RWPE2 (cell line): ENCODE measurements around the gene ODAD3.

Experiments used
- ATAC-seq: fragments of 200-7000 bp; cut with Tn5 transposase; 3 replicates; pipeline ENCODE4 v1.9.1; 2021; ENCODE audit warnings: low read depth
- DNase-seq: peaks from one replicate; pipeline ENCODE4 v3.0.0-alpha.2; 2020; ENCODE audit warnings: low spot score
- H3K27ac ChIP-seq: fragments of 450-650 bp; 2 replicates; pipeline ENCODE4 v1.5.1; 2017; ENCODE audit warnings: mild to moderate bottlenecking; ENCODE audit not compliant: poor library complexity, severe bottlenecking
- H3K27me3 ChIP-seq: fragments of 250-450 bp; sonication (Bioruptor Pico); 2 replicates; pipeline ENCODE4 v1.5.1; 2021; ENCODE audit warnings: mild to moderate bottlenecking, moderate library complexity; ENCODE audit not compliant: insufficient read depth, poor library complexity, severe bottlenecking
- H3K36me3 ChIP-seq: fragments of 250-450 bp; sonication (Bioruptor Pico); 2 replicates; pipeline ENCODE4 v1.5.1; 2020; ENCODE audit warnings: low read depth, mild to moderate bottlenecking, moderate library complexity
- H3K4me1 ChIP-seq: fragments of 250-450 bp; sonication (Bioruptor Pico); 2 replicates; pipeline ENCODE4 v1.5.1; 2021; ENCODE audit warnings: mild to moderate bottlenecking, moderate library complexity; ENCODE audit not compliant: insufficient read depth, poor library complexity, severe bottlenecking
- H3K4me3 ChIP-seq: fragments of 250-450 bp; sonication (Bioruptor Pico); 2 replicates; pipeline ENCODE4 v1.5.1; 2021; ENCODE audit warnings: mild to moderate bottlenecking, moderate library complexity; ENCODE audit not compliant: severe bottlenecking
- H3K9me3 ChIP-seq: fragments of 250-450 bp; sonication (Bioruptor Pico); 2 replicates; pipeline ENCODE4 v1.5.1; 2021; ENCODE audit warnings: mild to moderate bottlenecking, moderate library complexity; ENCODE audit not compliant: severe bottlenecking
- TF ChIP-seq, protein P1 (sequence below): fragments of 450-650 bp; IDR thresholded peaks from one replicate; pipeline ENCODE4 v1.5.1; 2017; ENCODE audit warnings: mild to moderate bottlenecking, moderate library complexity; ENCODE audit not compliant: poor library complexity, severe bottlenecking

ODAD3 gene

GRCh38 chr19:11423791-11424181, 11.1 kb downstream of the ODAD3 start:
- Histone ChIP-seq H3K27ac (no peak overlapping the region), H3K36me3 (no peaks in the 10 kb centered on the region), H3K9me3 (no peaks in the 10 kb centered on the region), H3K4me1 (peaks cover 4% of the 10 kb centered on the region), H3K27me3 (no peaks in the 10 kb centered on the region), H3K4me3 (no peak overlapping the region)
- ATAC-seq (no peak), DNase-seq (no peak)
- TF ChIP-seq, protein P1, sequence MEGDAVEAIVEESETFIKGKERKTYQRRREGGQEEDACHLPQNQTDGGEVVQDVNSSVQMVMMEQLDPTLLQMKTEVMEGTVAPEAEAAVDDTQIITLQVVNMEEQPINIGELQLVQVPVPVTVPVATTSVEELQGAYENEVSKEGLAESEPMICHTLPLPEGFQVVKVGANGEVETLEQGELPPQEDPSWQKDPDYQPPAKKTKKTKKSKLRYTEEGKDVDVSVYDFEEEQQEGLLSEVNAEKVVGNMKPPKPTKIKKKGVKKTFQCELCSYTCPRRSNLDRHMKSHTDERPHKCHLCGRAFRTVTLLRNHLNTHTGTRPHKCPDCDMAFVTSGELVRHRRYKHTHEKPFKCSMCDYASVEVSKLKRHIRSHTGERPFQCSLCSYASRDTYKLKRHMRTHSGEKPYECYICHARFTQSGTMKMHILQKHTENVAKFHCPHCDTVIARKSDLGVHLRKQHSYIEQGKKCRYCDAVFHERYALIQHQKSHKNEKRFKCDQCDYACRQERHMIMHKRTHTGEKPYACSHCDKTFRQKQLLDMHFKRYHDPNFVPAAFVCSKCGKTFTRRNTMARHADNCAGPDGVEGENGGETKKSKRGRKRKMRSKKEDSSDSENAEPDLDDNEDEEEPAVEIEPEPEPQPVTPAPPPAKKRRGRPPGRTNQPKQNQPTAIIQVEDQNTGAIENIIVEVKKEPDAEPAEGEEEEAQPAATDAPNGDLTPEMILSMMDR: no peak

GRCh38 chr19:11423164-11423790, 11.6 kb downstream of the ODAD3 start:
- TF ChIP-seq, protein P1: no peak
- H3K27me3 ChIP-seq: no peaks in the 10 kb centered on the region
- no peak for ATAC-seq
- H3K9me3 ChIP-seq: no peaks in the 10 kb centered on the region
- H3K36me3 ChIP-seq: no peaks in the 10 kb centered on the region
- H3K4me1 ChIP-seq: peaks cover 4% of the 10 kb centered on the region
- H3K27ac ChIP-seq: no peak overlapping the region
- H3K4me3 ChIP-seq: no peak overlapping the region
- no peak for DNase-seq

DNA sequence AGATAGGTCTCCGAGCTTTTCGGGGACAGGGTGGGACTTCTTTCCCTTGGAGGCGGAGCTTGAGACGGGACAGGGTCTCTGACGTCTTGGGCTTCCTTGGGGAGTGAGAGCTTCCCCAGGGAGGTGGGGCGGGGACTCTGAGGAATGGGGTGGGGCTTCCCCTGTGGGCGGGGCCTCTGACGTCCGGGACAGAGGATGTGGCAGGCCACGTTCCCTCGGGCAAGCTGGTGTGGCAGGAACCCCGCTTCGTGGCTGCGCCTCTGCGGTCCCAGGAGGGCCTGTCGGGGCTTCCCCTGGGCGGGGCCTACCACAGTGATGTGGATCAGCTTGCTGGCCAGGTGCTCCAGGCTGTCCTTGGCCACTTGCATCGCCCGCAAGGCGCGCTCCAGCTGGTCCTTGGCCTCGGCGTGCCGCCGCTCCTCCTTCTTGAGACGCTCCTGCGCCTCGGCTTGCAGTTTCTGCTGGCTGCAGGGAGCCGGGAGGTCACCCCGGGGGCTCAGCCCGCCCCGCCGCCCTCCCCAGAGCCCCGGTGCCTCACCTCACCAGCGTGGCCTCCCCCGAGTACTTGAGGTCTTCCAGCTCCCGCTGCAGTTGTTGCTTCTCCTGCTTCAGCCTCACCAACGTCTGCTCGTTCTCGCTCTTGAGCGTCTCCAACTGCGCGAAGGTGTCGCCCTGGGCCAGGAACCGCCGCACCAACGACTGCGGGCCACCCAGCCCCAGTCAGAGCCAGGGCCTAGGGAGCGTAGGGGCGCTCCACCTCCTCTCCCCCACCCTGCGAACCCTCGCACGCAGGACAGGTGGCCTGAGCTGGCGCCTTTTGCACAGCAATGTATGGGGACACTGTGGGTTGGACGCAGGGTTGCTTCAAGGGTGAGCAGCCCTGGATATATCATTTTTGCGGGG, 12.5 kb downstream of the ODAD3 start:
- Histone ChIP-seq H3K36me3 (no peaks in the 10 kb centered on the region), H3K4me3 (peak overlapping the region; percentile 21), H3K27me3 (no peaks in the 10 kb centered on the region), H3K9me3 (no peaks in the 10 kb centered on the region), H3K27ac (no peak overlapping the region), H3K4me1 (peaks cover 4% of the 10 kb centered on the region)
- TF ChIP-seq, protein P1: no peak
- DNase-seq (peak; percentile 95), ATAC-seq (peak; percentile 81)

DNA sequence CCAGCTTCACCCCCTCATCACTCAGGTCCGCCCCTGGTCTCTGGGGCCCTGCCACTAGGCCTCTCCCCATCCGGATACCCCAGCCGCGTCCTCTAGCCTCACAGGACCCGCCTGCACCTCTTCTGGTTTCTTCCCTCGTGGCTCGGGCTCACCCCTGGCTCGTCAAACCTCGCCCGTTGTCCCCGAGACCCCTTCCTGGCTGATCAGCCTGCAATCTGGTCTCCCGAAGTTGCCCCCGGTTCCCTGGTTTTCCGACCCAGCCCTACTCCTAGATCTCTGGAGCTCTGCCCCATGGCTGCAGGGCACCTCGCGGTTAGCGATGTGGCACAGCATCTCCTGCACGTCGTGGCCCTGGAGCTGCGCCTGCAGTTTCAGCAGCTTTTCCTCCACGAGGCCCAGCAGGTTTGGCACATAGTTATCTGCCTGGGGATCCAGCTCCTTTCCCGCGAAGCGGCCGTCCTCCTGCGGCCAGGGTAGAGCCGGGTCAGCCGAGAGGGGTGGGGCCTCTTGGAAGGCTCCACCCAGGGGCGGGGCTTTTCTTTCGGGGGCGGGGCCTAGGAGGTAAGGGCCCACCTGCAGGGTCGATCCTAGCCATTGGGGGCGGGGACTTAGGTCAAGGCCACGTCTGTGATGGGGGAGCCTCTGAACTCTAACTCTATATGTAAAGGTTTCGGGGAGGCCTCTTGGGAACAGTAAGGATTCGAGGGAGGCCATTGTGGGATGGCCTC, 13.4 kb downstream of the ODAD3 start:
- no peak overlapping the region for H3K27ac ChIP-seq

More for the DNA sequence above, 13.4 kb downstream of the ODAD3 start:
- TF ChIP-seq, protein P1: no peak
- peak overlapping the region; percentile 21 for H3K4me3 ChIP-seq
- ATAC-seq: peak; percentile 47
- H3K4me1 ChIP-seq: peaks cover 4% of the 10 kb centered on the region
- no peaks in the 10 kb centered on the region for H3K9me3 ChIP-seq
- DNase-seq: peak; percentile 64
- H3K27me3 ChIP-seq: no peaks in the 10 kb centered on the region
- no peaks in the 10 kb centered on the region for H3K36me3 ChIP-seq
